GM21526 (cell line): ENCODE data around the gene PPM1H.
"Not testable (repeated sequence)": the region's sequence is repeated elsewhere in the genome, so short reads cannot be mapped to it uniquely, and the experiment has no call there.

Experiments
- ATAC-seq: cut with Tn5 transposase; IDR thresholded peaks from one replicate; pipeline ENCODE4 v1.9.1; 2021; ENCODE audit warnings: moderate library complexity; ENCODE audit not compliant: unreplicated experiment, low FRiP score

The PPM1H gene

GRCh38 chr12:62774794-62775193 lies 160.2 kb downstream of the PPM1H start:
- no peak for ATAC-seq

DNA sequence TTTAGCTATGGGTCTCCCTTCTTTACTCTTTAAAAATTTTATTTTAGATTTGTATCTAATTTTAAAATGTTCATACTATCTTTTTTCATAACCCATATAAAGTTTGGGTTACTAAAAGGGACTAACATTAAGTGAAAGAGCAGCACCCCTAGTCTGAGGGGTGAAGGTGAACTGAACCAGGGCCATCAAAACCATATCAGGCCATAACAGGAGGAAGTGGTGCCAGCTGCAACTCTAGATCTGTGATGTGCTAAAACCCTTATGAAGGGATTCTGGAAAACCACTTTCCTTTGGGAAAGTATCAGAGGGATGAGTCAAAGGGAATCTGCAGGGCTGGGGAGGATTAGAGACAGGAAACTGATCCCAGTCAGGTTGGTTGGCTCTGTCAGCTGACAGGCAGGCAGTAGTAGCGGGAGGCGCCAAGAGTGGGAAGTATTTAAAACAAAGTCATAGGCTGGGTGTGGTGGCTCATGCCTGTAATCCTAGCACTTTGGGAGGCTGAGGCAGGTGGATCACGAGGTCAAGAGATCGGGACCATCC lies 162.5 kb downstream of the PPM1H start:
- no peak for ATAC-seq

GRCh38 chr12:62771828-62772227 lies 163.1 kb downstream of the PPM1H start:
- ATAC-seq, result no peak

DNA sequence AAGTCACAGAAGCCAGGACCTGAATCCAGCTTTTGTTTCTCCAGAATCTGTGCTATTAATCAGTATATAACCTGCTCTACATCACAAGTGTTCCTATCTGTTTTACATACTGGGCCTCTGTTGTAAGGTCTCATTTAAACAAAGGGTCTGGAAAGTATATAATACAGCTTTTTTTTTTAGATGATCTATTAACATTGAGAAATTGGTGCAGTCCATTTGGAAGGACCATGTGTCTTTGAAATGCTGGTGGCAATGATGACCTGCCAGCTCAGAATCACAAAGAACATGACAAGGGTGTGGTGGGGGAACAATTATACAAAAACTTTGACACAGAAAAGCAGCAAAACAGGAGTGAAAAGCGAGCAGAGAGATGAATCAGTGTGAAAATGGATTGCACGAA lies 164.6 kb downstream of the PPM1H start:
- ATAC-seq, result no peak

DNA sequence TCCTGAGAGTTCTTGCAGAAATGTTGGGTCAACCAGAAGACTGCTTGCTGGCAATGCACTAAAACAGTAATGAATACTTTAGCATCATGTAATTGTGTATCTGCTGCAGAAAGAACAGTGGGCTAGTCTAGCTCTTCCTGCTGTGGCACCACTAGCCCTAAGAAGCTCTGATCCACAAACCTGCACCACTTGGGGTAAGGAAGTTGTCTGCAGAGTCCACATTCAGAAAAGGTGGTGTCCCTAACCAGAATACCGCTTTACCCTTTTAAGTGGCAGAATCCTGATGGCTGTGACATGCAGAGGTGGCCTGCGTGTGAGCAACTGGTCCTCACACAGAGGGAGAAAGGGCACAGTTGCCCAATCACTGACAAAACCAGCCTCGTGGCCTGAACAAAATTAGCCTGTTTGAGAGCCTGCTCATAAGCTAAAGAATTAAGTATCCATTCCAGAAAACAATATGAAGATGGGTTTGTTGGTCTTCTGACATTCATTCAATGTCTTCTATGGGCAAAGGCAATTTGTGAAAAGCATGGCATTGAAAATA lies 165.8 kb downstream of the PPM1H start:
- no peak for ATAC-seq

- ATAC-seq, result no peak
Measured at GRCh38 chr12:62767946-62768345, 167.0 kb downstream of the PPM1H start.

- no peak for ATAC-seq
Measured at GRCh38 chr12:62767496-62767895, 167.5 kb downstream of the PPM1H start.

DNA sequence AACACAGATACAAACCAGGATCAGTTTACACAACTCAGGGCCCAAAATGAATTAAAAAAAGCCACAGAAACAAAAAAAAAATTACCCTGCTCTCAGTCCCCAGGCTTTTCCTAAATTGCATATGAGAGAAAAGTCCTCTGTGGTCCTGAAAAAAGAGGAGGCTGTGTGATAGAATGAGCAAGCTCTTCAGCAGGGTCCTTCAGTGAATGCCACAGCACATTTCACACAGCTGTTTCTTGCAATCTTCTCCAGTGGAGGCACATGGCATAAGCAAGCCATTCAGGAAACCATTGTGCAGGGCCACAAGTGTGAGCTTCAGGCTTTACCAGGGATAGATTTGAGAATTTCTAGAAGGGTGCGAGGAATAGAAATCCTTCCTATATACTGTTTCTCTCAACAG lies 168.5 kb downstream of the PPM1H start:
- ATAC-seq, result no peak

GRCh38 chr12:62763861-62764645 lies 170.9 kb downstream of the PPM1H start:
- no peak for ATAC-seq

DNA sequence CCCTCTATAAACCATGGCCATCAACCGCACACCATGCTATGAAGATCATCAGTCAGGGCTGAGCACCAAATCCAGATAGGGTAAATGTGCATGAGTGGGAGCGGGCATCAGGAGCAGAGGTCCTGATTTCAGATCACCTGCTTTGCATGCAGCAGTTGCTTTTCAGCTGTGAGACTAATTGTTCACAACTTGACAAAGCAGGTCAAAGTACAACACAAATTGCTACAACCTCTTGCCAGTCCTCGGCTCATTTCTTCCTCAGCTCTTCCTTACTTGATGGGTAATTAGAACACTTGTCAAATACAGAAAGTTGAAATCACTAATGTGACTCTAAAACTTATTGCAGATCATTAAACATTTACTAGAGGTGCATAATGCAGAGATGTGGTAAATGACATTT lies 171.6 kb downstream of the PPM1H start:
- no peak for ATAC-seq

DNA sequence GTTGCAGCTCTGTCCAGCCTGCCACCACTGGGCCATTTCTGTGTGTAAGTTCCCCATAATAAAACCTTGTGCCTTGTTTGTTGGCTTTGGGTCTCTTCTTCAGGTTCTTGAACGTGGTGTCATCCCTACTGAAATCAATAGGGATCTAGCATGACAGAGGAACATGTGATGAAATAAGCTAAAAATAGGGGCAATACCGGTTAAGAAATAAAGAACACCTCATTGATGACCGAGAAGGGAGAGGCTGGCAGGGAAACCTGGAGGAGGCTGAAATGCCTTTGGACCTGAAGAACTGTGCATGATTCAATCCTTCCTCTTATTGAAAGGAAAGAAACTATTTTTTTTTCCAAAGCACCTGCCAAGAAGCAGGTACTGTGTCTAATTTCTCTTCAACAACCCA lies 172.3 kb downstream of the PPM1H start:
- no peak for ATAC-seq

GRCh38 chr12:62761658-62762057 lies 173.3 kb downstream of the PPM1H start:
- ATAC-seq, result no peak

DNA sequence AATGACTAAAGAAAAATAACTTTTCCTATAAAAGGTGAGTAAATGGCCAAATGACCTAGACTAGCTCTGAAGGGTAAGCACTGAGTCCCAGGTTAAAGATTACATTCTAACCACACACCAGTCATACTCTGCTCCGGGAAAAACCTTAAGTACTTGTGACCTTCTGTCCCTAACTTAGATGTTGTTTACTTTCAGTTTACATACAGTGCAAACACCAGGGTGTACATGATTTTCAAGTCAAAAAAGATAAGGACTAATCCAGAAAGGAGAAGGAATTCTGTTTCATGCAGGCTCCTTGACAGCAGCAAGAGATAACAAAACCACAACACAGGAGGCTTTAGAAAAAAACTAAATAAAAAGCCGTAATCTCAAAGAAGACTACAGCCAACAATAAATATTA lies 174.2 kb downstream of the PPM1H start:
- peak; percentile 56 for ATAC-seq

DNA sequence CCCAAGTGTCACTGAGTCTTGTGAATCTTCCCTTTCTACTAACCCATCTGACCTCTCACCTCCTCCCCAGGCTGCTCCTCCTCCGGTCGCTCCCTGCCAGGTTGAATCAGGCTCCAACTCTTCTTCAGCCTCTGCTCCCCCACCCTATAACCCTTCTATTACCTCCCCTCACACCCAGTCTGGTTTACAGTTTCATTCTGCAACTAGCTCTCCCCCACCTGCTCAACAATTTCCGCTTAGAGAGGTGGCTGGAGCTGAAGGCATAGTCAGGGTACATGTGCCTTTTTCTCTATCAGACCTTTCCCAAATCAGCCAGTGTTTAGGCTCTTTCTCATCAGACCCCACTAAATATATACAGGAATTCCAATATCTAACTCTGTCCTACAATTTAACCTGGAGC lies 174.6 kb downstream of the PPM1H start:
- not testable (repeated sequence) for ATAC-seq

DNA sequence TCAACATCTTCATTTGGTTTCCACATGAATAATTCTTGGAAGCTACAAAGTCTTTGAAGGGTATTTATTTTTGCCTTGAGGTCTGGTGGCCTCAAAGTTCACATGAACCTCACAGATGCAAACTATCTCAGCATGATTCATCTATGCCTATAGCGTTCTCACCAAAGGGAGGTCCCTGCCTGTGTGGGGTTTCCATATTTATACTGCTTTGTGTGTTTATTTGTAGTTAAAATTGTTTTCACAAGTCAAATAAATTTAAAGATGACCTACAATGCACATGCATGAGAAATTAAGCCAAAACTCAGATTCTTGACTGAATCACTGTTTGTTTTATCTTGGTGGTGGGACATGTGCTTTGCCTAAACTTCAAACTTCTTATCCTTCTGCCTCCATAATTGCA lies 176.7 kb downstream of the PPM1H start:
- no peak for ATAC-seq

DNA sequence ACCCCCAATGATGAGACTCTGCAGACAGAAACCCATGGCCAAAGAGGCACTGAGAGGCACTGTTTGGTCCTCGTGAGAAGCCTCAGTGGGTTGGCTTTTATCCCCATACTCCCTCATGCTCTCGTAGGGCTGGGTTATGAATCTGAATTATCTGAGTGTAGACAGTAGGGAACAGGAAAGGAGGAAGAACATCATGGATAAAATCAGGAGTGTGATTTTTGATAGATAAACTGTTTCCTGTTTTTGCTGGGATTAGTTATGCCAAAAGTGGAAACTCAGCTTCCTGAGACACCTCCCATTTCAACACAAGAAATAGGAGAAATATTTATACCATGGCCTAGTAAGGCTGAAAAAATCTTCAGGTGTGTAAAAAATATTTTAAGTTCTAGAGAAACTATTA lies 177.9 kb downstream of the PPM1H start:
- ATAC-seq, result no peak

DNA sequence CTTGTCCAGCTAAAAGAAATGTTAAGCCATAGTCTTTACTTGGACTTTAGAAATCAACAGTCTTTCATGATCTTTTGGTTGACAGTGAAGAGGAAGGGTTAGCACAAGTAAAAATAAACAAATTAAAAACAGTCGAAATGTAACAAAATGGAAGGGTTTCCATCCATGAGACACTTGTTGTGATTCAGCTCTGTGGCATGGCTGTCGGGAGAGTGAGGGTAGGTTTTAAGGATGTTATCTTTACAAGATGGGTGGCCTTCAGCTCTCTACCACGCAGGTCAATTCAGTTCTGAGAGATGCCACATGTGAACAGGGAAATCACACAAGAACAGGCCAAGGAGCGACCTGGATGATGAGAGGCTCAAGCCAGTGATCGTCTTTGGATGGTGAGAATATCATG lies 180.2 kb downstream of the PPM1H start:
- ATAC-seq, result no peak

DNA sequence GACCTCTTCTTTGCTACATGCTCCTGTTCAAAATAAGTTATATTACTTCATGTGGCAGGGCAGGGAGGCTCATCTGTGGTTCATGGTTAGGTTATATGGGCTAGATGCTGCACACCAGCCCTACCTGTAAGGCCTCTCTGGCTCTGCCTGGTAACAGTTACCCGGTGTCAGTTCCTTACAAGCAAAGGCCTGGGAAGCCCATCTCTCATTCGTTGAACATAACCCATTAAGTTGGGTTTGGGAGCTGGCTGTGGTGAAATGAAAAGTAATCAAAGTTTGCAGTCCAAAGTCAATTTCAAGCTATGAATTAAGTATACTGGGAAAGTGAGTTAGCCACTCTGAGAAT lies 183.2 kb downstream of the PPM1H start:
- ATAC-seq, result no peak

DNA sequence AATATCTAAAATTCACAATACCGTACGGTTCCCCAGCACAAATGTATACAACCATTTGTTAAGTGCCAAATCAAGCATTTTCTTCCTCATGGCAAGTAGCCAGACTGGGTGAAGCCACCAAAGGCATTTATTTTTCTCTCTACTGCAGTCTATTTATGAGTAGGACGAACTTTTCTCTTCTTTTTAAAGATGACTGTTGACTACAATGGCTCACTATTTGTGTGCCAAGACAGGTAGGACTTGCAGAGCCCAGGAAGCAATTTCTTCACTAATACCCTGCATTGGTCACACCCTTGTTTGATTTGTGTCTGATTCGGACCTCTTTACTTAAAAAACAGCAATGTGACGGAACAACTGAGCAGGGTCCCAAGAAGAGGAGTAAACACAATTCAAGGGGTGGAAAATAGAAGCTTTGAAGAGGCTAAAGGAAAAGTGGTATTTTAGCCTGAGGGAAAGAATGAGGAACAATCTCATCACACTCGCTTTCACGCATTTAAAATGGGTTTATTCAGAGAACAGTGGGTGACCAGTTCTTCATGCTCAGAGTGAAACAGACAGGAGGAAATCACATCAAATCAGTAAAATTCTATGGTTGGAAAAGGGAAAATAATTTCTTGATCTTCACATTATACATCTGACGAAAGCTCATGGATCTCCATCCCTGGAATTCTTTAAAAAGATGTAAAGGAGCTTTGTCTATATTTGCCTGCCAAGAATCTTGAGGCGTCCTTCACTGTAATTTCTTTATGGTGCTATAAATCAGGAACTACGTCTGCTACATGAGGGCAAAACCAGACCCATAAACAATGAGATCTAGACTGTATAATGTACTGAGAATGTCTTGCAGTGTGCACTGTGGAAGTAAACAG lies 183.8 kb downstream of the PPM1H start:
- ATAC-seq, result no peak

DNA sequence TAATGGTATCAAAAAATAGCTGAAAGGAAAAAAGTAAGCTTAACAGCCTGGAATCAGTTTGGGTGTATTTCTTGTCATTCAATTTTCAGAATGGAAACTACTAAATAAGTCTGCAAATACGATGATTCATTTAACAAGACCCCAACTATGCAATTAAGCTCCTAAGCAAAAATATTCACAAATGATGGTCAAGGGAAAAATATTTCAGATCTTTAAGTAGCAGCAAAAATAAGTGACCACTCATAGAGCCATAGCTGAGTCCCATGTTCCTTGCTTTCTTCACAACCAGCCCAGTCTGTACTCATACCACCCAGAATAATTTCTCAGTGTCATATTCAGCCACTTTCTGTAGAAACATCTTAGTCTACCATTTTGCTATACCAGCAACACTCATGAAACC lies 185.4 kb downstream of the PPM1H start:
- ATAC-seq, result no peak

DNA sequence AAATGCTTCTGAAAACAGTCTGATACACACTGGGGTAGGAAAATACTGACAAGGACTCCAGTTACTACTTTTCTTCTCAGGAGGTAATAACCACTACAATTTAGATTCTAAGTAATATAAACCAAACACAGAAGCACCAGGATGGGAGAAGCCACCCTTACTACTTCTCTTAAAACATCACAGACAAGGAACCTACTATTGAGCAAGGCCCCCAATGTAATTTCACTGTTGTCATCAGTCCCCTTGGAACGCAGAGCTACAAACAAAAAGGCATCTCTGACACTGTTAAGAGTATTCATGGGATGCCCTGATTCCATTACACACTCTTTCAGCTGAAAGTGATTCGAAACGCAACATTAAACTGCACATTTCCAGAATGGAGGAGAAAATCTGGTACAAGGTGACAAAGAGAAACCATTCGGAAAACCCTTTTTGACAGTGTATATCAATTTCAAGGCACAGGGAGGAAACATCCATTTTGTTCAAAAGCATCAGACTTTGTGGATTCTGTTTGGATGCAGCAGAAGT lies 185.9 kb downstream of the PPM1H start:
- ATAC-seq, result no peak
